HG02938 (cell line): ENCODE data around the gene ENTPD2.
A peak's percentile ranks its signal among the peaks of the same experiment; 100 is the strongest.

Source experiments
- ATAC-seq: cut with Tn5 transposase; IDR thresholded peaks from one replicate; pipeline ENCODE4 v1.9.1; 2021; ENCODE audit warnings: mild to moderate bottlenecking, moderate library complexity; ENCODE audit not compliant: unreplicated experiment

The ENTPD2 gene

DNA sequence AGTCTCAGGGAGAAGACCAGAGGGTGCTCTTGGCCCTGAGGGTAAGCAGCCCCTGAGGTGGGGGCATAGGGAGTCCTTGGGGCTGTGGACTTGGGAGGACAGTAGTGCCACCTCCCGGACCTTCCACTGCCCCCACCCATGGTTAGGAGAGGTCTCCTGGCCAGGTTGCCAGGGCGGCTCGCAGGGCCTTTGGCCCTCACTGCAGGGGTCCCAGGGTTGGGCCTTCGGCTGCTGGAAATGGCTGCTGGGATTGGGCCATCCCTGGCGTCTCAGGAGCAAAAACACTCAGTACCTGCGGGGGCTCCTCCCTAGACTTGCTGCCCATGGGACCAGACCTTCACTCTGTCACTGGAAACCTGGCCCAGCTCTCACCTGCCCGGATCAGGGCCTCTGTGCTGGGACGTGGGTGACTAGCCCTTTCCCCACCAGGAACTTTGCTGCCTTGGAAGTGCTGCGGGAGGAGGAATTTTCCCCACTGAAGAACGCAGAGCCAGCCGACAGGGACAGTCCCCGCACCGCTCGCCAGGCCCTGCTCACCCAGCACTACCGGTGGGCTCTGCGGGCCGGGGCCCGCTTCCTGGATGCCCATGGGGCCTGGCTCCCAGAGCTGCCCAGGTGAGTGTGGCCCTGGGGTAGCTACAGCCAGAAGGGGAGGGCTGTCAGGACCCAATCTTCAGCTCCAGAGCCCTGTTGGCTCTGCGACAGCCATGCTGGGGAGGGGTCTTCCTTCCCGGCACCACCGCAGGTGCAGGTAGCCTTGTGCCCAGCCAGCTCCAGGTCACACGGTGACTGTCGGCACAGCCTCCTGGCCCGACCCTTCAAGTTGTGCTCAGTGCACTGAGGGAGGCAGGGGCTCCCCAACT lies 26.6 kb upstream of the ENTPD2 start:
- no peak for ATAC-seq

- ATAC-seq = no peak
Observed at GRCh38 chr9:137079401-137079787, 25.5 kb upstream of the ENTPD2 start.

GRCh38 chr9:137078701-137079400 lies 25.0 kb upstream of the ENTPD2 start:
- ATAC-seq = no peak

DNA sequence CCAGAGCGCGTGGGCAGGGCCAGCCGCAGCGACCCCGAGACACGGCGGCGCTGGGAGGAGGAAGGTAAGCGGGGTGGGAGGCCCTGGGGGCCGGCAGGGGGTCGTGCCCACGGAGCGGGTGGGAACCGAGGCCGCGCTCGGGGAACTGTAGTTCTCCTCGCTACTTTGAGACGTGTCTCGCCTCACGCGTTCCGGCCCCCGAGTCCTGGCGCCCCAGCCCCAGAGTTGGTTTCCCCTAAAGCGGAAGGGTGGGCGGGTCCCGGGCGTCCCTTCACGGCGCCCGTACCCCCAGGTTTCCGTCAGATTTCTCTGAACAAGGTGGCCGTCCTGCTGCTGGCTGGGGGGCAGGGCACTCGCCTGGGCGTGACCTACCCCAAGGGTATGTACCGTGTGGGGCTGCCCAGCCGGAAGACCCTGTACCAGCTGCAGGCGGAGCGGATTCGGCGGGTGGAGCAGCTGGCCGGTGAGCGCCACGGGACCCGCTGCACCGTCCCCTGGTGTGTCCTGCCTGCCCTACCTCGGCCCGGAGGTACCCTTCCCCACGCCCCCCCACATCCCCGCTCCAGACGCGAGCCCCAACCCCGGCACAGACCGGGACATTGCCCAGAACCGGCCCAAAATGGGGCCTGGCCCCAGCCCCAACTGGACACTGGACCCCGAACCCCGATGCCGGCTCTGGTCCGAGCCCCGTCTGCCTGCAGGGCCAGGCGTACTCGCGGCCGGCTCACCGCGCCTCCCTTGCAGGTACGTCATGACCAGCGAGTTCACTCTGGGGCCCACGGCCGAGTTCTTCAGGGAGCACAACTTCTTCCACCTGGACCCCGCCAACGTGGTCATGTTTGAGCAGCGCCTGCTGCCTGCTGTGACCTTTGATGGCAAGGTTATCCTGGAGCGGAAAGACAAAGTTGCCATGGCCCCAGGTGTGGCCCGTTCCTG lies 24.2 kb upstream of the ENTPD2 start:
- ATAC-seq = peak; percentile 34

- ATAC-seq = peak; percentile 43
Observed at GRCh38 chr9:137077010-137077747, 23.3 kb upstream of the ENTPD2 start, which contains the start of gene UAP1L1. Gene UAP1L1 (plus strand): TSS chr9:137077517. CDS start chr9:137077533, 16 bp downstream.

DNA sequence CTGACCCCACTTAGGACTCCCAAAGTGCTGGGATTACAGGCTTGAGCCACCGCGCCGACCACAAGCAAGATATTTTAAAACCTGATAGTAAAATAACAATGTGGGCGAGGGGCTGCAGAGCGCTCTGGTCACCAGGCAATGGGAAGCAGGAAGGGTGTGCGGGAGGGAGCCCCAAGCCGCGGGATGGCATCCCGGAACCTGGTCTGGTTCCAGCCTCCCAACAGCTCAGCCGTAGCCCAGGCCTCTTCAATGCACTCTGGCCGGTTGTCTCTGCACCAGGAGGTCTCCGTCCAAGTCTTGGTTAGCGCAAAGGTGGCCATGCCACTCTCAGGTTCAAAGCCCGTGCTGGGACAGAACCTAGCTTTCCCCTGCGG lies 22.8 kb upstream of the ENTPD2 start:
- no peak for ATAC-seq

GRCh38 chr9:137075275-137075775 lies 21.5 kb upstream of the ENTPD2 start:
- ATAC-seq = no peak

- ATAC-seq = no peak
Observed at GRCh38 chr9:137074657-137075274, 20.9 kb upstream of the ENTPD2 start.

- ATAC-seq = no peak
Observed at GRCh38 chr9:137073992-137074399, 20.1 kb upstream of the ENTPD2 start.

GRCh38 chr9:137071282-137071681 lies 17.4 kb upstream of the ENTPD2 start:
- ATAC-seq = no peak

GRCh38 chr9:137070906-137071275 lies 17.0 kb upstream of the ENTPD2 start:
- ATAC-seq = peak; percentile 16

DNA sequence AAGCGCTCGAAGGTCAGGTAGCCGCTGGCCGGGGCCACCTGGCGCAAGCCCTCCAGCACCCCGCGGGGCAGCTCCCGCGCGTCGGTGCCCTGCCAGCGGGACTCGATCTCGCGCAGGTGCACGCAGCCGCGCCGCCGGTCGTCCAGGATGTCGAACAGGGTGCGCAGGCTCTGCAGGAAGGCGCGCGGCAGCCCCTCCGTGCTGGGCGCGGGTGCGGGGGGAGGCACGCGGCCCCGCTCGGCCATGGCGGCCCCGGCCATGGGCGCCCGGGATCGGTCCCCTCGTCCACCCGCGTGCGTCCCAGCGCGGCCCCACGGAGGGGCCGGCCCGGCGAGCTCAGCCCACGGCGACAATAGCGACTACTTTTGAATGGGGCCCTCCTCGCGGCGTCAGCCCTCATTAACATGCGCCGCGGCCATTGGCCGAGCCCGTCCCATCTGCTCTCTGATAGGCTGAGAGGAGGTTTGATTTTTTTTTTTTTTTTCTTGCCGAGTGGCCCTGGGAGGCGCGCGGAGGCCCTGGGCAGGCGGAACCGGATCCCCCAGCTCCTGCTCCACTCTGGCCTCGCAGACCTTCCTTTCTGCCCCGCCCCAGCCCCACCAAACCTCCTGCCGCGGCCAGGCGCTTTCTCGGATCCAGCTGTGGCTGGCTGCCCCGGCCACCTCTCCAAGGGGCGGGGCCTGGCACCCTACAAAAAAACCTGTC lies 16.5 kb upstream of the ENTPD2 start, which contains the start of gene SAPCD2:
SAPCD2 (minus strand) TSS at position 357 of the 705 bp plus-strand sequence; CDS start at position 260, 97 bp downstream.
- peak; percentile 78 for ATAC-seq

DNA sequence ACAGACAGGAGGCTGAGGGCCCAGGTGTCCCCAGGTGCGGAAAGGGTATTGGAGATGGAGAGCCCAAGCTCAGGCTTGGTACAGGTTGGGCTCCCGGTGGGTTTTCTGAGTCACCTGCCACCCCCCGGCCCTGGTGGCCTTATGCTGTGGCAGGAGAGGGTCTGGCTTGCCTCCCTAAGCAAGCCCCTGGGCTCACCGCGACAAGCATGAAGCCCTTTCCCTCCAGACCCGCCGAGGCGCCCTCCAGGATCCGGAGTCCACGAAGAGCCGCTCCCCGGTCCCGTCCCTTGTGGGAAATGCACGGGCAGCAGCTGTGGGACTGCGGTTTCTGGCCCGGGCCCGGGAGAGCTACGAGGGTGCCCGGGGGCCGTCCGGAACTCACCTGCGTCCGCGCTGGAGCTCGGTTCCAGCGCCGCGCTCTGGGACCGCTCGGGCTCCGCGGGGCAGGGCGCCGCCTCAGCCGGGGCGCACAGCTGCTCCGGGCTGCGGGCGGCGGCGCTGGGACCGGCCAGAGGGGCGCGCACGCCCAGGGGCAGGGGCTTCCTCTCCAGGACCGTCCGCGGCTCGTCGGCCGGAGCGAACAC lies 15.7 kb upstream of the ENTPD2 start:
- no peak for ATAC-seq

DNA sequence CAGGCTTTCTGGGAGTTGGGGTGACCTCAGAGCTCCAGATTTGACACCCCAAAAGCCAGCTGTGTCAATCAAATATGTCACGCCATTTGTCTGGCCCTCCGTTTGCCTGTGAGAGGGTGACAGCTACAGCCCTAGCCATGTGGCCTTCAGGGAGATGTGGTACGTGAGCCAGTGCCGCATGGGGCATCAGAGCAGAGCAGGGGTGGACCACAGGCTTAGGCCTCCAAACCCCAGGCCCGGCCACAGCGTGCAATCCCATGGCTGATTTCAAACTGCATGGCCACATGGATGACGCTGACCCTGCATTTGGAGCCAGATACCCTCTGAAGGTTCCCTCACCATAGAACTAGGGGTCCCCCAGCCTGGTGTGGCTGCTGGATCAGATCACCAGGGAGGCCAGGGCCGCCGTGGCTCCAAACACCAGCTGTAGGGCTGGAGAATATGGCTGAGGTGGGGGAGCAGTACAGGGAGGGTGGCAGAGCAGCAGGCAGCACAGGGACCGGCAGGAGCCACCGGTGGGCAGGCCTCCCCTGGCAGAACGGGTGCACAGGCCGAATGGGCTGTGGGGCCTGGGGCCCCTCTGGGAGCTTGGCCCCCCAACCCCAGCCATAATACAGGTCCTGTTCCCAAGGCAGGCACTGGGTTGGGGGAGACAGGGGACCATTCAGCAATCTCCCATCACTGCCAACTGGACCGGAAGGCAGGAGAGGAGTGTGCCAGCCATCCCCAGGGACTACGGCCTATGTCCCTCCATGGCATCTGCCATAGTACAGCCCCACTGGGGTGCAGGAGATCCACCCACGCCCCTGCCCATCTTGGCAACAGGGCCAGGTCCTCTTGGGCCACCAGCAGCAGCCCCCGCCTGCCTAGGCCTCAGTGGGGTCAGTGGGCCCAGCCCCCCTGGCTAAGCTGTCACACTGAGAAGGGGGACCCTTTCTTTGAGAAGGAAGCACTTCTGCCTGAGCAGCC lies 15.0 kb upstream of the ENTPD2 start:
- no peak for ATAC-seq

DNA sequence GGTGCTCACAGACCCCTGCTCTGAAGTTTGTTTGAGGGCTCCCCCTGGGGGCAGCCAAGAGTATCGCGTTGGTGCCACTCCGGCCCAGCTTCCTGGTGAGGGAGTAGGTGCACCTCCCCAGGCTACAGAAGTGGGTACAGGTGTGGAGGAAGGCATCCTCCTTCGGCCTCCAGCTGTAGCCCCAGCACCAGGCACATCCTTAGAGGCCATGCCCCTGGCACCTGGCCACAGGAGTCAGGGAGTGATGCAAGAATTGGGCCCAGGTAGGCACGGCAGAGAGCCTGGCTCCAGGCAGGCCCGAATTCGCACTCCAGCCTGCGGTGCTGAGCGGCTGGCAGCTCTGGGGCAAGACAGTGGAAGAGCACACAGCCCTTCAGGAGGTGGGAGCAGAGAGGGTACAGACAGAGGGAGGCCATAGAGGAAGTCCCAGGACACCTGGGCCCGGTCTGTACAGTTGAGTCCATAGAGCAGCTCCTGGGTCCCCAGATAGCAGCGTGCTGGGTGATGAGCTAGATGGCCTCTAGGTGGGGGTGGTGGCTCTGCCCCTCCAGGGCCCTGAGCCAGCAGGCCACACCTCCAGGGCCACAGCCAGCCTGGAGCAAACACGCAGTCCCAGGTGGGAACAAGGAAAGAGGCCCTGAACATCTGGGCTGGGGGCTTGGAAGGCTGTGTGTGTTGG lies 14.1 kb upstream of the ENTPD2 start:
- ATAC-seq = no peak

GRCh38 chr9:137066096-137066861 lies 12.4 kb upstream of the ENTPD2 start:
- ATAC-seq = no peak
